Left ventricle myocardium superior (tissue), 1 donor: ENCODE results near the gene CNTN2. TPM values are rescaled to one million over a fixed set of nuclear protein-coding genes. Genes with fewer than 3 reads are reported as not detected.

Experiments used
- ATAC-seq: fragments of 200-7000 bp; cut with Tn5 transposase; one replicate; pipeline ENCODE4 v1.9.1; 2020; ENCODE audit warnings: mild to moderate bottlenecking, moderate library complexity
- DNase-seq: peaks from one replicate; pipeline ENCODE4 v3.0.0-alpha.2; 2020
- intact Hi-C: fragments of 100-400 bp; cut with micrococcal nuclease; formaldehyde crosslinking; loops from one replicate; pipeline ENCODE4 v1.11.0; 2022
- long read RNA-seq: library from polyadenylated mRNA; unstranded; transcript quantifications from one replicate; pipeline ENCODE4 v2.0.0, GENCODE V29; 2021
- total RNA-seq: library from RNA; stranded (reverse); fragmentation: NEBNext Ultra II Directional; extraction: Animal tissue kit (Norgen Biotek cat#: 25700); gene quantifications from one replicate; pipeline ENCODE4 v1.2.1, GENCODE V29; 2021
- donor health status: DM: no; HTN: yes; CAD: no; lungs with severe emphysema.

The CNTN2 gene, protein sequence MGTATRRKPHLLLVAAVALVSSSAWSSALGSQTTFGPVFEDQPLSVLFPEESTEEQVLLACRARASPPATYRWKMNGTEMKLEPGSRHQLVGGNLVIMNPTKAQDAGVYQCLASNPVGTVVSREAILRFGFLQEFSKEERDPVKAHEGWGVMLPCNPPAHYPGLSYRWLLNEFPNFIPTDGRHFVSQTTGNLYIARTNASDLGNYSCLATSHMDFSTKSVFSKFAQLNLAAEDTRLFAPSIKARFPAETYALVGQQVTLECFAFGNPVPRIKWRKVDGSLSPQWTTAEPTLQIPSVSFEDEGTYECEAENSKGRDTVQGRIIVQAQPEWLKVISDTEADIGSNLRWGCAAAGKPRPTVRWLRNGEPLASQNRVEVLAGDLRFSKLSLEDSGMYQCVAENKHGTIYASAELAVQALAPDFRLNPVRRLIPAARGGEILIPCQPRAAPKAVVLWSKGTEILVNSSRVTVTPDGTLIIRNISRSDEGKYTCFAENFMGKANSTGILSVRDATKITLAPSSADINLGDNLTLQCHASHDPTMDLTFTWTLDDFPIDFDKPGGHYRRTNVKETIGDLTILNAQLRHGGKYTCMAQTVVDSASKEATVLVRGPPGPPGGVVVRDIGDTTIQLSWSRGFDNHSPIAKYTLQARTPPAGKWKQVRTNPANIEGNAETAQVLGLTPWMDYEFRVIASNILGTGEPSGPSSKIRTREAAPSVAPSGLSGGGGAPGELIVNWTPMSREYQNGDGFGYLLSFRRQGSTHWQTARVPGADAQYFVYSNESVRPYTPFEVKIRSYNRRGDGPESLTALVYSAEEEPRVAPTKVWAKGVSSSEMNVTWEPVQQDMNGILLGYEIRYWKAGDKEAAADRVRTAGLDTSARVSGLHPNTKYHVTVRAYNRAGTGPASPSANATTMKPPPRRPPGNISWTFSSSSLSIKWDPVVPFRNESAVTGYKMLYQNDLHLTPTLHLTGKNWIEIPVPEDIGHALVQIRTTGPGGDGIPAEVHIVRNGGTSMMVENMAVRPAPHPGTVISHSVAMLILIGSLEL
- total RNA-seq = 0.64 TPM
- long read RNA-seq = 0 reads

DNA sequence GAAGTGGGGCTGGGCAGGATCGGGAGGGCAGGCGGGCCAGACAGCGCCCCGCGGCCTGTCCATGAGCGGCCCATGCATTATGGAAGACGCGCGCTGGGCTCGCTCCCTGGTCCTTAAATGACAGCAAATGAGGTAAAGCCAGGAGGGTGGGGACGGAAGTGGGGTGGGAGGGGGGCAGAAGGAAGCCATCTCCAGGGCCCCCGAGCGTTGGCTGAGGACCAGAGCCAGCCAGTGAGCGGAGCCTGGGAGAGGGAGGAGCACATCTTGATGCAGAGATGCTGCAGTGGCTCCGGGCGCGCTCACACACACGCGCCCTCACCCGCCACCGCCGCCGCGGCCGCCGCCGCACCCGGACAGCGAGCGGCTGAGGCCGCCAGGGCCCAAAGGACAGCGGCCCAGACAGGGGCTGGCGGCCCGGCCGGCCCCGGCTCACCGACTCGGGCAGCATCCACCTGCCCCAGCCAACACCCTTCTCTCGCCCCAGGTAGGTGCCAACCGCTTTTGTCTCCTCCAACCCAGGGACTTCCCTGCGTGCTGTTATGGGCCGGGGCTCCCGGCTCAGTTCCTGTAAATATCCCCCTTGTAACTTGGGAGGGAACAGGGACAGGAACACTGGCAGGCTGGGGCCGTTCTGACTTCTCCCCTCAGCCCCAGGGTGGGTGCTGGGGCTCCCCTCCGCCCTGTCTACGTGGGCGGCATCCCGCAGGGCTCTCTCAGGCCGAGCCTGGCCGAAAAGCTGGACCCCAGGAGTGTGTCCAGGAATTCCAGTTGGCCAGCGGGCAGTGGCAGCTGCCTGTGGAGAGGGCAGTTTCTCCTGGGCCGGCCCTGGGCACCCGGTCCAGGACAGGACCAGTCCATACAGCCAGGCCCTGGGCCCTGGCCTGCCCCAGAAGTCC is at the start of gene CNTN2:
Gene CNTN2 (plus strand): TSS at position 302 of the 896 bp plus-strand sequence. CDS start 9,974 bp downstream, outside the sequence.
- peak; percentile 19 for ATAC-seq
- intact Hi-C loops = no loop called here

DNA sequence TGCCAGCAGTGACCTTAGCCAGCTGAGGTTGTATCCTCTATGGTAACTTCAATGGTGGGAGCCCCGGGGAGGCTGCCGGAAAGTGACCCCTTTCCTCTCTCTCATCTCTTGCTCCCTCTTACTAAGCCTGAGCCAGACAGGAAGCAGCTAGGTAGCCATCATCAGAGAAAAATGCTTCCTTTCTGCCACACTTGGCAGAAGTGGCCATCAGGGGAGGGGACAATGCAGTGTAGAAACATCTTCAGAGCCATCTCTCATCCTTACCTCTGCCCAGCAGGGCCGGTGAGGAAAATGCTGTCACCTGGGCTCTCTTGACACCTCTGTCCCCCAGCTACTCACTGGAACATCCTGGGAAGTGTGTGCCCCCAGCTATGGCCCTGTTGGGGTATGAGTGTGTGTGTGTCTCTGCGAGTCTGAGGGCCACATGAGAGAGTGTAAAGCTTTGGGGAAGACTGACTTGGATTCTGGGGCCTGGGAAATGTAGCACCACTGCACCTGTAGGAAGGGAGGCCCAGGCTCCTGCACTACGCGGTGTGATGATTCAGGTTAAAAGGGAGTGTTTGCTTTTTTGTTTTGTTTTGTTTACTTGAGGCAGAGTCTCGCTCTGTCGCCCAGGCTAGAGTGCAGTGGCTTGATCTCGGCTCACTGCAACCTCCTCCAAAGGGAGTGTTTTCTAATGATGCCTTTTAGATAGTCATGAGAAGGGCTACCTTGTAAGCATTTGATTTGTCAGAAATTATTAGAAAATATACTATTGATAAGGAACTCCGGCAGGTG is 48.7 kb upstream of the CNTN2 start:
- ATAC-seq (no peak), DNase-seq (no peak)
- intact Hi-C loops = no loop called here

More for the DNA sequence above, at the start of gene CNTN2:
- DNase-seq = no peak

DNA sequence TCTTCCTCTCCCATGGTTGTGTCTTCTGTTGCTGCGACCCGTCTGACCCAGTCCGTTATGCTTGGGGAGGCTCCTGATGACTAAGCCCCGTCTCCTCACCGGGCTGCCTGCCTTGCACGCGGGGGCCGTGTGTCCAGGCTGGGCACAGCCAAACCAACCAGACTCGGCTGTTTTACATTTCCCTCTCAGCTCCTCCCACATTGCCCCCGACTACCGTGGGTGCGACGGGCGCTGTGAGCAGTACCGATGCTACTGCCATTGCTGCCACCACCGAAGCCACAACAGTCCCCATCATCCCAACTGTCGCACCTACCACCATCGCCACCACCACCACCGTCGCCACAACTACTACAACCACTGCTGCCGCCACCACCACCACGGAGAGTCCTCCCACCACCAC is 46.0 kb upstream of the CNTN2 start:
- ATAC-seq (no peak), DNase-seq (no peak)
- intact Hi-C loops = no loop called here

DNA sequence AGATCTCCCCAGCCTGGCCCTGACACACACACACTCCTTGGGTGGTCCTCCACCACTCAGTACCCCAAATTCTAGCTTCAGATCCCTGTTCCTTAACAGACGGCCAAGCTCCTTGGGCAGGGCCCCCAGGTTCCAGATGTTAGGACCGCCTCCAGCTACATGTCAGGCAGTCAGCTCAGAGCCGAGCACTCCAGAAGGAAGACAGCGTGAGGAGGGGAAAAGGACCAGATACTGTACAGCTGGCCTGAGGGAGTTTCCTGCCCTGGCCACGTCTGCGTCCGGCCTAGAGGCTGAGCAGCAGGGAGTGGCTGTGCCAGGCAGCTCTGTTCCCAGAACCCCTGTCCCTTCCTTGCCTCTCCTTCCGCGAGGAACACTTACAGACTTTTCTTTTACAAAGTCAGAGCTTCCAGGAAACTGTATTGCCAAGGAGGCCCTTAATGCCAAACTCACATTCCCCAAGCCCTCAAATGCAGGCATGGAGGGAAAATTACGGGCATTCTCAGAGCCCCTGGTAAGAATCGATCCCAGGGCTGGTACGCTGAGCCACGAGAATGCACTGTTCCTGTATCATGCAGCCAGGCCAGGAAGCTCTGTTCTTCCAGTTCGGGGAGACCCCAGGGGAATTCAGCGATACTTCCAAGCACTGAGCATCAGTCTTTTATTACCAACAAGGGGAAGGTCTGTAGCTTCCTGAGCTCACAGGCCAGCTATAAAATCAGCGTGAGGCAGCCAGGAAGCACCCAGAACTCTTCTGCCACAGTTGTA is 45.2 kb upstream of the CNTN2 start:
- intact Hi-C loops = no loop called here

DNA sequence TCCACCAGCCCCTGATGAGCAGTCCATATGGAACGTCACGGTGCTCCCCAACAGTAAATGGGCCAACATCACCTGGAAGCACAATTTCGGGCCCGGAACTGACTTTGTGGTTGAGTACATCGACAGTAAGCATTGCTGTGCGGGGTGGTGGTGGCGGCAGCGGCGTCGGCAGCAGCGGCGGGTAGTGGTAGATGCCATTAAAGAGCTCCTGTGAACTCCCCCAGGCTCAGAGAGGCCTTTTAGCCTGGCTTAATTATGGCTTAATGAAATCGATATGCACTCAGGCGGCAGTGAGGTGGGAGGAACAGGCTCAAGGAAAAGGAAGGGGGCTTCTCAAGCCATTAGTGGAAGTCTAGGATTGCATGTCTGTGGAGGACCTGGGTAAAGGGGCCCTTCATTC is 41.9 kb upstream of the CNTN2 start:
- ATAC-seq (no peak), DNase-seq (no peak)
- intact Hi-C loops = no loop called here

More for the DNA sequence above, 45.2 kb upstream of the CNTN2 start:
- ATAC-seq = peak; percentile 73
- no peak for DNase-seq

DNA sequence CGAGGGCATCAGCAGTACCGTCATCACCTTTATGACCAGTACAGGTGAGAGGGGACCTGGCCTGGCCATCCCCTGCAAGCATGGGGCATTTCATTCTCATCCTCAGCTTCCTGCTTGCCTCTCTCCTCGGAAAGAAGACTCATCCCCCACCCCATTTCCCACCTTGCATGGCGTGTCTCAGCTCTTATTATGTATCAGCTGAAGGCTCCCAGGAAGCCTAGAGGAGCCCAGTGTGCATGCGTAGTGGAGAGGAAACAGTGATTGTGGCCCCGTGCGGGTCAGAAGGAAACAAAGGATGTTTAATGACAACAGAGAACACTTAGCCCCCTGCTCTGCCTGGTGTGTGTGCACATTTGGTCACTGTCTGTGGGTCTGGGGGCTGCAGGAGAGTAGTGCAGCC is 40.3 kb upstream of the CNTN2 start:
- no peak for ATAC-seq

DNA sequence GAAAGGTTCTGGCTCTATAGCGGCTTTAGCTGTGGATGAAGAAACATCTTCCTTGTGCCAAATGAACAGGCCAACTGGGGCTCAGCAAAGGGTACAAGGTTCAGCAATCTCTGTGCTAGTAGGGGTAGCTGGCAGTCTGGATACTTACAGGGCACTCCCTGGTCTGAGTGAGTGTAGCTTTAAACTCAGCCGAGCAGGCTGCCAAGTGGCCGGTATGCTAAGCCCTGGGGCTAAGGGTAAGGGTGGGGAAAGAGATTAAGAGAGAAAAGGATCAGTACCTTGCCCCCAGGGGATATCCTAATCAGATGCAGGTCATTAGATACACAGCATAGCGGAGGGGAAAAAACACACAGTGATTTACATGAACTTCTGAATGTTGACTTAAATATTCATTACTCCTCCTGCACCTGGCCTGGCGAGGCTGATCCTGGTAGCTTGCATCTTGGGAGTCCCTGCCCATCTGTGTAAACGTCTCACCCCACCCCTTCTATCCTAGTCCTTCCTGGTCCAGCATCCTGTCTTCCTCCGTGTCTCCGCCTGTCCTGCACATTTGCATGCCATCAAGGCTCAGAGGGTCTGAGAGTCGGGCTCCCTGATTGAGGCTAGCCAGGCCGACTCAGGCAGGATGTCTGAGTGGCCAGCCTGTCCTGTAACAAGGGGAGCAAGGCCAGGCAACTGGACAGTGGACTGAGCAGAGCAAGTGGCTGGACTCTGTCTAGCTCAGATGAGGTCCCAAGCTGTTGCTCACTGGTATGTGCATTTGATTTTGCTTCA is 39.5 kb upstream of the CNTN2 start:
- DNase-seq (no peak), ATAC-seq (no peak)
- intact Hi-C loops = no loop called here

More for the DNA sequence above, 40.3 kb upstream of the CNTN2 start:
- no peak for DNase-seq
- intact Hi-C loops = no loop called here

DNA sequence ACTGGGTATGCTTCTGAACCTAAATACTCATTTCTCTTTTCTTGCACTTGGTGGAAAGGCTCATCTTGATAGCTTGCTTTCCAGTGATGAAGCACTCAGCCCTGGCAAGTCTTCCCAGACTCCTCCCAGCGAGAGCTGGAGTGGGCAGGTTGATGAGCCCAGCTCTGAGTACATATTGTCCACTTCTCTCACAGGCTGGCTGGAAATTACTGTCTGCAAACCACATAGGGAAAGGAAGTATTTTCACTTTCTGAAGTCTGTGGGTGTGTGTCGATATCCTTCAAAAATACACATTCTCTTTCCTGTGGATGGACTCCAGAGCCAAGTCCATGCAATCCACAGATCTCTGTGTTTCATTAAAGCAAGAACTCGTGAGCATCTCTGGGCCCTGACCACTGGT is 38.7 kb upstream of the CNTN2 start:
- intact Hi-C loops = no loop called here
- DNase-seq = no peak
- no peak for ATAC-seq

DNA sequence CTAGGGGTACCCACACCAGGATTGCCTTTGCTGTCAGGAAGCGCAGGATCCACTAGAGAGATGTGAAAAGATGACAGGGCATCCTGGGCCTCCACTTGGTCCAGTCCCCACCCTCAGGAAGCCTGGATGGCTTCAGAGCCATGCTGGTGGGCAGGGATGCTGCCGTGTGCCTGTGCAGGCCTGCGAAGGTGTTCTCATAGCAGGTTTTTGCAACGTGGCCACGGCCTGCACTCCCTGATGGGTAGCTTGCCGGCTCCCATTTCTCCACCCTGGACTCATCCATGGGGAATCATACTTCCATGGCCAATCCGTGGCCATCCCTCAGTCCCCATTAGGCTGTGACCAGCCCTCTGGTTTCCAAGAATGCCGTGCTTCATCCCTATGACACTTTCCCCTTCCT is 34.1 kb upstream of the CNTN2 start:
- DNase-seq (no peak), ATAC-seq (no peak)
- intact Hi-C loops = no loop called here

DNA sequence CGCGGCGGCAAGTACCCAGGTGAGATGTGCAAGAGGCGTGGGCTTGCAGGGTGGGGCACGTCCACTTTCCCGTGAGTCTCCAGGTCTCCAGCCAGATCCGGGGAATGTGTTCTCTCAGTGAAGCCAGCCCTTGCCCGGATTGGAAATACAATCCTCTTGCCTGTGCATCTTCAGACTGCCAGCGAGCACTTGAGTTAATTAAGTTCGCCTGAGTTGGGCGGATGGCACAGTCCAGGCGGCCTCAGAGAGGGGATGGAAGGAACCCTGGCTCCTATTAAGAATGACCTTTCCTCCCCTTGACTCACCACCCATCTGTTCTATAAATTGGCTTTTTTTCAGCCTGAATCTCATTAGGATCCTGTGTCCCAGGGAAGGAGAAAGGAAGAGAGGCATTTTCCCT is 33.3 kb upstream of the CNTN2 start:
- ATAC-seq = no peak
- intact Hi-C loops = no loop called here
- no peak for DNase-seq

DNA sequence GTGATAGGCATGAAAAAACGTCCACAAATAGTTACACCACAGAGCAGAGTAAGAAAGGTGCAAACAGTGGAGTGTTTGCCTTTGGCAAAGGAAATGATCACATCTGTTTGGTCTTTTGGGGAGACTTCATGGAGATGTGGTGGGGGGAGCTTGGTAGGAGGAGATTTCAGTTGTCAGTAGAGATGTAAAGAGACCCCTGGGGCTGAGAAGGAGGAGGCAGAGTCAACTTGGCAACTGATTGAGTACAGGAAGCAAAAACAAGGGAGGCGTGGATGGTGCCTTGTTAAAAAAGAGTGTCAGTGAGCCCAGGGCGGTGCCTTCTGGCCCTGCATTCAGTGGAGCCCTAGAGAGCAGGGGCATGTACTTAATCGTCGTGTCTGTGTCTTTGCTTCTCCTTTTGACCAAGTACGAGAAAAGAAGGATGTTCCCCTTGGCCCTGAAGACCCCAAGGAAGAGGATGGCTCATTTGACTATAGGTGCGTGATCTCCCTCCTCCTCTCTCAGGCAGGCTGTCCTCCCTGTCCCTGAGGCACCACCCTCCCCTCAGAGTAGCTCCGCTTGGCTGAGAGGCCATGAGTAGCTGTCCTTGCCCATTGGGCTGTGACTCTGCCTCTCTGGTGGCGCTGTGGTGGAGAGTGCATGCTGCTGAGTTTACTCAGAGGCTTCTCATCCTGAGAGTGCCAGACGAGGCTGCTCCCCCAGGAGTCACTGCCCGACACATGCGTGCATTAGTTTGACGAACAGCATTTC is 30.4 kb upstream of the CNTN2 start:
- intact Hi-C loops = no loop called here
- DNase-seq (no peak), ATAC-seq (no peak)

DNA sequence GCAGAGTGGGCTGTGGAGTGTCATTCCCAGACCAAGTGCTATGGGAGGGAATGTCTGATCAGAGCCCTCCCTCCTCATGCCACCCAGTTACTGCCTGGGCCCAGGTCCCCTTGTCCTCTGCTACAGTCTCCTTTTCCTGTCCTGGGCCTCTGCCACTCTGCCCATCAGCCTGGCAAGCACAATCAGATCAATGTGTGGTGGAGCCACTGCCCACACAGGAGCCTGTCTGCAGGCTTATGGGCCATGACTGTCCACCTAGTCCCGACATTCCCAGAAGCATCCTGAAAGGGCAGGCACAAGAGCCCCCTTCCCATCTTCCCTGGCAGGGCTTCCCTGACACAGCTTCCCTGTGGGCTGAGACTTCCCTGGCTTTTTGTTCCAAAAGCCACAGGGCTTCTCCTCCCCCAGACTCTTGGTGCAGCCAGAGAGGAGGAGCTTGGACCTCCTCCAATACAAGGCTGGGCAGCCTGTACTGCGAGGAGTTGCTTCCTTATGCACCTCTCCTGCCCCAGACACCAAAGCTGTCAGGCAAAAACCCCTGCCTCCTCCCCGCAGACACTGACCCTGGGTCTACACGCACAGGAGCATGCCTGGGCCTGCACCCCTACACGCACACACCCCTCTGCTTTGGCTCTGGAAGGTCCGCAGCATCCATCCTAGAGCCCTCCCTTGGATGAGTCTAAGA is 29.2 kb upstream of the CNTN2 start:
- no peak for DNase-seq
- peak; percentile 69 for ATAC-seq
- intact Hi-C loops = no loop called here

DNA sequence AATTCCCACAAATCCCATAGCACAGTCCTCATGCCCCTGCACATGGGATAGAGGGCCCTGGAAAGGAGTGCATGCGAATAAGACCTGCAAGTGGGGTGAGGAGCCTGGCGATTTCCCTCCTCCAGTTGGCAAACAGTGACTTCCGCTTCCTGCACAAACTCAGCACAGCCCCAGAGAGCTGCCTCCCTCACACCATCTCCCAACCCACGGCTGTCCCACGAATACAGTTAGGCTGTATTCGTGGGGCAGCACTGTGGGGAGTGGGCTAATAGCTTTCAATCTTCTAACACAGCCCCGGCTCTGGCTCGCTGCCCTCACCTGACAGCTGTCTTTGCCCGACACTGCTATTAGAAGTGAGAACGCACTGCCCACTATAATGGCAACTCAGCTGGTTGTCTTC is 28.2 kb upstream of the CNTN2 start:
- ATAC-seq = no peak
- intact Hi-C loops = no loop called here
- DNase-seq = no peak

DNA sequence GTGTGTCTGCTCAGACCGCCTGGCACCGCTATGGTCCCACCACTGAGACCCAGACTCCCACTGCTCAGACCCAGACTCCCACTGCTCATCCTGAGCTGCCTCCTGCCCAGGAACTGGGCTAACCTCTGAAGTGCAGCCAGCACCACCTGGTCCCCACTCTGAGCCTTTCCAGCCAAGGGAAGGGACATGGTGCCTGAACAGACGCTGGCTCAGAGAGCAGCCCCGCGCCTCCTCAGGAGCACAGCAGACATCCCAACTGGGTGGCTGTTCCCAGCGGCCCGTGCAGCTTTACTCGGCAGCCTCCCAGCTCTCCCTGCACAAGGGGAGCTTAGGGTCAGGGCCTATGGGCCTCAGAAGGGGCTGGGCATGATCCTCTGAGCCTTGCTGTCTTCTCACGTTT is 27.8 kb upstream of the CNTN2 start:
- DNase-seq (no peak), ATAC-seq (no peak)
- intact Hi-C loops = no loop called here

DNA sequence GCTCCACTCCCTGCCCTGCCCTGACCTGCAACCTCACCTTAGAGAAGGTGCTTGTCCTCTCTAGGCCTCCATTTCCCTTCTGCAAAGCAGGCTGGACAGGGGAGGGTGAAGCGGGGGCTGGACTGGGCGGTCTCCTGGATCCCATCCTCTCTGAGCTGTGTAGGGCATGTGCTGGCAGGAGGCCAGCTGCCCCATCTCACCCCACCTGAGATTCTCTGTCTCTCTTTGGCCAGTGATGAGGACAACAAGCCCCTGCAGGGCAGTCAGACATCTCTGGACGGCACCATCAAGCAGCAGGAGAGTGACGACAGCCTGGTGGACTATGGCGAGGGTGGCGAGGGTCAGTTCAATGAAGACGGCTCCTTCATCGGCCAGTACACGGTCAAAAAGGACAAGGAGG is 26.9 kb upstream of the CNTN2 start:
- intact Hi-C loops = no loop called here
- no peak for DNase-seq
- ATAC-seq = no peak

DNA sequence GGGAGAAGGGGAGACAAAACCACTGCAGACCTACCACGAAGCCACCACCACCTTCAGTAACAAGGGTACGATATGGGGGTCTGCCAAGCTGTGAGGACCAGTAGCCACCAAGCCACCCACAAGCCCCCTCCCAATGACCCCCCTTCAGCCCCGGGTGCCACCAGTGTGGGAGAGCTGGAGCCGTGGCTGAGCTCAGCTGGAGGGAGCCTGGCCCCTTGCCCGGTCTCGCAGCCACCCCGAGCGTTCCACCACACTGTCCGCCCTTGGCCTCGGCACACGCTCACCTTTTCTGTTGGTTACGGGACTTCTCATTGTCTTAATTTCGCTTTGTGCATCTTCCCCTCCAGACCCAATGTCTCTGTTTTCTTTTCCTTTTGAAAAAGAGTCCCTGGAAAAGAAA is 26.4 kb upstream of the CNTN2 start:
- DNase-seq (no peak), ATAC-seq (no peak)
- intact Hi-C loops = no loop called here
